Diencephalon (tissue), 1 donor: ENCODE results near the gene ITIH2. TPM values are rescaled to one million over a fixed set of nuclear protein-coding genes. Genes with fewer than 3 reads are reported as not detected.

Experiments used
- total RNA-seq: library from RNA; depleted of rRNA; stranded (reverse); fragments of >200 nt; gene quantifications from one replicate; pipeline ENCODE4 v1.2.3, GENCODE V29; 2014

Gene ITIH2, protein sequence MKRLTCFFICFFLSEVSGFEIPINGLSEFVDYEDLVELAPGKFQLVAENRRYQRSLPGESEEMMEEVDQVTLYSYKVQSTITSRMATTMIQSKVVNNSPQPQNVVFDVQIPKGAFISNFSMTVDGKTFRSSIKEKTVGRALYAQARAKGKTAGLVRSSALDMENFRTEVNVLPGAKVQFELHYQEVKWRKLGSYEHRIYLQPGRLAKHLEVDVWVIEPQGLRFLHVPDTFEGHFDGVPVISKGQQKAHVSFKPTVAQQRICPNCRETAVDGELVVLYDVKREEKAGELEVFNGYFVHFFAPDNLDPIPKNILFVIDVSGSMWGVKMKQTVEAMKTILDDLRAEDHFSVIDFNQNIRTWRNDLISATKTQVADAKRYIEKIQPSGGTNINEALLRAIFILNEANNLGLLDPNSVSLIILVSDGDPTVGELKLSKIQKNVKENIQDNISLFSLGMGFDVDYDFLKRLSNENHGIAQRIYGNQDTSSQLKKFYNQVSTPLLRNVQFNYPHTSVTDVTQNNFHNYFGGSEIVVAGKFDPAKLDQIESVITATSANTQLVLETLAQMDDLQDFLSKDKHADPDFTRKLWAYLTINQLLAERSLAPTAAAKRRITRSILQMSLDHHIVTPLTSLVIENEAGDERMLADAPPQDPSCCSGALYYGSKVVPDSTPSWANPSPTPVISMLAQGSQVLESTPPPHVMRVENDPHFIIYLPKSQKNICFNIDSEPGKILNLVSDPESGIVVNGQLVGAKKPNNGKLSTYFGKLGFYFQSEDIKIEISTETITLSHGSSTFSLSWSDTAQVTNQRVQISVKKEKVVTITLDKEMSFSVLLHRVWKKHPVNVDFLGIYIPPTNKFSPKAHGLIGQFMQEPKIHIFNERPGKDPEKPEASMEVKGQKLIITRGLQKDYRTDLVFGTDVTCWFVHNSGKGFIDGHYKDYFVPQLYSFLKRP
- 7.6 TPM for total RNA-seq

DNA sequence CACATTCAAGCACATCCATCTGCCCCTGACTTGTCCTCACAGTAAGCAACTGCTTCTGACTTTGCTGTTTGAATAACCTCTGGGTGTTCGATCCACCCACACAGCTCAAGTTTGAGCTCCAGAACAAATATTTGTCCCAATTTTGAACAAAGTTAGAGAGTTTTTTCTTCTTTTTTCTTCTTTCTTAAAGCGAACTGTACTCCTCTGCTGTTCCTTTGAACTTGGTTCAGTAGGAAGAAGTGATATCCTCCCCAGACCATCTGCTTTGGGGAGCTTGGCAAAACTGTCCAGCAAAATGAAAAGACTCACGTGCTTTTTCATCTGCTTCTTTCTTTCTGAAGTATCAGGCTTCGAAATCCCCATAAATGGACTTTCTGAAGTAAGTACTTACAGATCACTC lies at the start of gene ITIH2:
ITIH2 (plus strand) TSS at position 177 of the 400 bp plus-strand sequence; CDS start at position 296, 119 bp downstream.

DNA sequence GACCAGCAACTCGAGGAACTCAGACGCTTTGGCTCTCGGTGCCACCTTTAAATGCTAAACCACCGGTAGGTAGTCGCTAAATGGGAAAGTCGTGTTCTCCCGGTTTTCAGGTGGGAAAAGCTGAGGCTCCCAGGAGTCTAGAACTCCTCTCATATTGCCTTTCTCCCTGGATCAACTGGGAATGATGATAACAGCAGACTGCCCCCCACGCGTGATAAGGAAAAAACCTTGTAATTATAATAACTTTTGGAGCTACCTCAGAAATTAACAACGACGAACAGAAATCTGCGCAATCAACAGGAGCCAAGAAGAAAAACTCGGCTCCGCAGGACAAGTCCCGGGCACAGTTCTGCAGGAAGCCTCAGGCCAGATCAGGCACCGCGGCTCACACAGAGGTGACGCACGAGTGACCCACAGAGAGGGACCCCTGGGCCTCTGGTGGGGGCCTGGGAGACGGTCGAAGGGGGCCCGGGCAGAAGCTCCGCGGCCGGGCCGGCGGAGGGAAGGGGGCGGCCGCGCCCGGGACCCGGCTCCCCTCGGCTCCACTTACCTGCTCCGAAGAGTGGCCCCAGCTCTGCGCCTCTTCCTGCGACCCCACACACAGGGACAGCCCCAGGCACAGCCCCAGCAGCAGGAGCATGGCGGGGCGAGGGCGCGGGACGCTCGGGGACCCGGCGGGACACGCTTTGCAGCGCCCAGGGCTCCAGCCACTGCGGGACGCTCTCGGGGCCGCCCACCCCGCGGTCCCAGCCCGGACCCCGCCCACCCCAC lies 36.7 kb upstream of the ITIH2 start, which contains the start of gene ITIH5:
ITIH5 (minus strand) TSS at position 714 of the 771 bp plus-strand sequence; CDS start at position 640, 74 bp downstream.

DNA sequence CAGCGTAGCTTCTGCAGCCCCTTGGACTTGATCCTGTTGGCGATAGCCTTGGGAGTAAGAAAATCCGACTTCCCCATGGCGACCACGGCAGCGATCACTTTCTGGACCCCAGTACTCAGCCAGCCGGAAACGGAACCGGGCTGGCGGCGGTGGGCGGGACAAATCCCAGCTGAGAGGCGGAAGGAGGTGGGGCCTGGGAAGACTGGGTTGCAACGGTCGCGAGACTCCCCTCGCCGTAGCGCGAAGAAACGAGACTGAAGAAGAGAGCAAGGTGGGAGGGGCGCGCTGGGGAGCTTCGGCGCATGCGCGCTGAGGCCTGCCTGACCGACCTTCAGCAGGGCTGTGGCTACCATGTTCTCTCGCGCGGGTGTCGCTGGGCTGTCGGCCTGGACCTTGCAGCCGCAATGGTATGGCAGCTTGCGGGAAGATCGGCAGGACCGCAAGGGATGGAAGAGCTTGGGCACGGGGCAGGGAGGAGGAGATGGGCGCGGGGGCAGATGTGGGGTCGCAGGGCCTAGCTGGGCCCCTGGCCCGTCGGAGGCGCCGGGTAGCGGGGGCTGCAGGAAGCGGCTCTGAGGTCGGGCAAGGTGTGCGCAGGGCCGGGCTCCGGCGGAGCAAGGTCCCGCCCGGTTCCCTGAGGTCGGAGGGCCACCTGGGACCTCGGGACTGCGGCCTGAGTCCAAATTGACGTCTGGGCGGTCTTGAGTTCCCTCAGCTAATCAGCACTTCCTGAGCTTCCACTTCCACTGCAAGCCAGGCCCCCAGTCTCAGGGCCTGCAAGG lies 84.9 kb downstream of the ITIH2 start, which contains the start of the genes ATP5F1C and KIN:
ATP5F1C (plus strand) TSS at position 321 of the 782 bp plus-strand sequence; CDS start at position 352, 31 bp downstream.
KIN (minus strand) TSS at position 137 of the 782 bp plus-strand sequence; CDS start at position 77, 60 bp downstream.

Other genes with a start within 250 kb of the ITIH2 start
- 18.9 TPM for gene ITIH5, start 36.4 kb upstream of the ITIH2 start, total RNA-seq
- gene KIN, start 84.7 kb downstream of the ITIH2 start, total RNA-seq, result 11.1 TPM
- 322 TPM for gene ATP5F1C, start 84.9 kb downstream of the ITIH2 start, total RNA-seq
- gene TAF3, start 115.2 kb downstream of the ITIH2 start, total RNA-seq, result 4.2 TPM